Tibial nerve (tissue), 4 donors: ENCODE measurements around the gene DHX15. TPM values are rescaled to one million over a fixed set of nuclear protein-coding genes. Genes with fewer than 3 reads are reported as not detected.

Experiments used
- DNase-seq, 2 donors: peaks; one replicate each; pipeline ENCODE4 v3.0.0-alpha.2; 2019; ENCODE audit warnings: low spot score in 2 of 2
- H3K27ac ChIP-seq, 4 donors: fragments of 200-600 bp; sonication (generic) in 3 of 4; one replicate each; pipeline ENCODE4 v1.5.1; 2017 to 2019; ENCODE audit warnings: mild to moderate bottlenecking in 1 of 4
- H3K27me3 ChIP-seq, 2 donors: fragments of 200-600 bp; sonication (generic) in 1 of 2; one replicate each; pipeline versions ENCODE4 v1.5.1 to v1.6.0; 2017 to 2019
- H3K36me3 ChIP-seq, 3 donors: fragments of 200-600 bp; sonication (generic); one replicate each; pipeline ENCODE4 v1.5.1; 2018 to 2019
- H3K4me1 ChIP-seq, 4 donors: fragments of 200-600 bp; sonication (generic) in 3 of 4; one replicate each; pipeline ENCODE4 v1.5.1; 2017 to 2019
- H3K4me3 ChIP-seq, 4 donors: fragments of 200-600 bp; sonication (generic) in 3 of 4; one replicate each; pipeline ENCODE4 v1.5.1; 2017 to 2019; ENCODE audit warnings: mild to moderate bottlenecking in 1 of 4, moderate library complexity in 1 of 4
- H3K9me3 ChIP-seq, 4 donors: fragments of 200-600 bp; sonication (generic) in 3 of 4; one replicate each; pipeline ENCODE4 v1.5.1; 2017 to 2019
- EP300 ChIP-seq, 2 donors: sonication (generic); formaldehyde crosslinking; IDR thresholded peaks; one replicate each; pipeline ENCODE4 v1.6.1; 2017; ENCODE audit warnings: antibody characterized with exemption in 2 of 2, mild to moderate bottlenecking in 1 of 2
- POLR2A ChIP-seq, 2 donors: fragments of 450-650 bp; IDR thresholded peaks; one replicate each; pipeline ENCODE4 v1.6.1; 2017; ENCODE audit warnings: antibody characterized with exemption in 2 of 2, mild to moderate bottlenecking in 2 of 2, moderate library complexity in 2 of 2
- WGBS, 2 donors: methylation state at CpG; one replicate each; pipeline ENCODE4 v1.1.5; 2018; 5-methylcytosine and 5-hydroxymethylcytosine counted together
- total RNA-seq, 4 donors: library from RNA; depleted of rRNA; stranded (reverse); fragments of >200 nt; gene quantifications; one replicate each; pipeline ENCODE4 v1.1.0, GENCODE V29; 2016
- TF ChIP-seq, protein P1 (sequence below), 5 experiments: fragments of 200-600 bp in 3 of 5; fragments of 450-650 bp in 2 of 5; sonication (generic) in 3 of 5; IDR thresholded peaks; one replicate each; pipeline ENCODE4 v1.5.1; 2016 to 2019; ENCODE audit warnings: antibody characterized with exemption in 5 of 5, mild to moderate bottlenecking in 3 of 5, moderate library complexity in 2 of 5

The DHX15 gene
- total RNA-seq, 4 donors from 2014 or later = 127 to 167 (median 134) TPM

- 39 to 47% methylated on average over 3 of the region's 3 CpGs for WGBS, 2 donors
- H3K4me1 ChIP-seq = peaks cover 0 to 74% (median 11%) of the 10 kb centered on the region in 4 donors
- no peaks in the 10 kb centered on the region for H3K27me3 ChIP-seq
- no peaks in the 10 kb centered on the region for H3K9me3 ChIP-seq
- no peak overlapping the region for H3K27ac ChIP-seq
- DNase-seq = no peak
- TF ChIP-seq EP300 (IDR thresholded peaks at IDR 0.05) (no peak), POLR2A (IDR thresholded peaks at IDR 0.05) (no peak)
- TF ChIP-seq, protein P1, sequence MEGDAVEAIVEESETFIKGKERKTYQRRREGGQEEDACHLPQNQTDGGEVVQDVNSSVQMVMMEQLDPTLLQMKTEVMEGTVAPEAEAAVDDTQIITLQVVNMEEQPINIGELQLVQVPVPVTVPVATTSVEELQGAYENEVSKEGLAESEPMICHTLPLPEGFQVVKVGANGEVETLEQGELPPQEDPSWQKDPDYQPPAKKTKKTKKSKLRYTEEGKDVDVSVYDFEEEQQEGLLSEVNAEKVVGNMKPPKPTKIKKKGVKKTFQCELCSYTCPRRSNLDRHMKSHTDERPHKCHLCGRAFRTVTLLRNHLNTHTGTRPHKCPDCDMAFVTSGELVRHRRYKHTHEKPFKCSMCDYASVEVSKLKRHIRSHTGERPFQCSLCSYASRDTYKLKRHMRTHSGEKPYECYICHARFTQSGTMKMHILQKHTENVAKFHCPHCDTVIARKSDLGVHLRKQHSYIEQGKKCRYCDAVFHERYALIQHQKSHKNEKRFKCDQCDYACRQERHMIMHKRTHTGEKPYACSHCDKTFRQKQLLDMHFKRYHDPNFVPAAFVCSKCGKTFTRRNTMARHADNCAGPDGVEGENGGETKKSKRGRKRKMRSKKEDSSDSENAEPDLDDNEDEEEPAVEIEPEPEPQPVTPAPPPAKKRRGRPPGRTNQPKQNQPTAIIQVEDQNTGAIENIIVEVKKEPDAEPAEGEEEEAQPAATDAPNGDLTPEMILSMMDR (IDR thresholded peaks at IDR 0.05) = no peak
- no peak overlapping the region for H3K4me3 ChIP-seq
- H3K36me3 ChIP-seq = peaks cover 0 to 21% (median 0%) of the 10 kb centered on the region in 3 donors
Measured at GRCh38 chr4:24560868-24561368, 23.4 kb downstream of the DHX15 start.

DNA sequence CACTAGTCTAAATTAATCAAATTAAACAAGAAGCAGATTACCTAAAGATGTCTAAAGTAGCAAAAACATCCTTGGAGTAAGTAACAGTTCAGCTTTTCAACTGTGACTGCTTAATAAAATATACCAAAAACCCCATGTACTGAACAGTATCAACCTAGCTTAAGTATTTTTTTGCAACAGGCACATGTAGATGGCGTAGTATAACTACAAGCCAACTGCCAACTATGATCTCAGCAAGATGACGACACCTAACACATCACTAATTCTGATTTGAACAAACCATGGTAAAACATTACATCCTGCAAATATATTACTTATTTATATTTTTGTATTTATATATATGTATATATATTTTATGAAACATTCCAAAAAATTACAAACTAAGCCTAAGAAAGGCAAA, 24.5 kb downstream of the DHX15 start:
- TF ChIP-seq EP300 (IDR thresholded peaks at IDR 0.05) (no peak), POLR2A (IDR thresholded peaks at IDR 0.05) (no peak)
- TF ChIP-seq, protein P1 (IDR thresholded peaks at IDR 0.05) = no peak
- Histone ChIP-seq H3K27ac (no peak overlapping the region), H3K4me3 (no peak overlapping the region), H3K27me3 (no peaks in the 10 kb centered on the region), H3K36me3 (peaks cover 0 to 21% (median 0%) of the 10 kb centered on the region in 3 donors), H3K9me3 (no peaks in the 10 kb centered on the region), H3K4me1 (peaks cover 0 to 74% (median 17%) of the 10 kb centered on the region in 4 donors)
- no peak for DNase-seq
- WGBS, 2 donors = 69 to 71% methylated on average over 2 of the region's 2 CpGs

DNA sequence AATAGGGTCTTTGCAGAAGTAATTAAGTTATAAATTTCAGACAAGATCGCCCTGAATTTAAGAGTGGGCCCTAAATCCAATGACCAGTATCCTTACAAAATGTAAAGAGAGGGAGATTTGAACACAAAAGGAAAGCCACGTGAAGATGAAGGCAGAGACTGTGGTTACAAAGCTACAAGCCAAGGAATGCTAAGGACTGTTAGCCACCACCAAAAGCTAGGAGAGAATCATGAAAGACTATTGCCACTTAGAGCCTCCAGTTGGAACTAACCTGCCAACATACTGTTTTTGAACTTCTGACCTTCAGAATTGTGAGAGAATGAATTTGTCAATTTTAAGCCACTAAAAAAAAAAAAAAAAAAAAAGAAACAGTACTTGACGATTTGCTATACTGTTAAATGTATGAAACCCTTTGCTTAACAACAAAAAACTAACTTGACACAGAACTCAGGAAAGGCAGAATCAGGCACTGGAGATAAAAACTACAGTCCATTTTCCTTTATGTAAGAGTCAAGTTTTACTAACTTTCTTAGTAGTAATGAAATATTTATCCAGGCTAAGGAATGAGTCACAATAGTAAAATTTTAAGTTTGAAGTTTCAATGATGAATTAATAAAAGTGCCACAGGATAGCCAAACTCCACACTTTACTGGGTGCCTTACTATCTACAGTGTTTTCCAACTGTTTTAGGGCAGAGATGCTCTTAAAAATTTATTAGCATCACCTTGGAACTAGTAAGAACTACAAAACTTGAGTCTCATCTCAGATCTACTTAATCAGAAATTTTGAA, 25.1 kb downstream of the DHX15 start:
- H3K36me3 ChIP-seq = peaks cover 0 to 26% (median 3%) of the 10 kb centered on the region in 3 donors
- no peak overlapping the region for H3K4me3 ChIP-seq
- TF ChIP-seq, protein P1 (IDR thresholded peaks at IDR 0.05) = no peak
- TF ChIP-seq EP300 (IDR thresholded peaks at IDR 0.05) (no peak), POLR2A (IDR thresholded peaks at IDR 0.05) (no peak)
- no peaks in the 10 kb centered on the region for H3K27me3 ChIP-seq
- H3K9me3 ChIP-seq = no peaks in the 10 kb centered on the region
- DNase-seq = no peak
- no peak overlapping the region for H3K27ac ChIP-seq
- 74 to 80% methylated on average over 3 of the region's 3 CpGs for WGBS, 2 donors
- peaks cover 0 to 67% (median 20%) of the 10 kb centered on the region in 4 donors for H3K4me1 ChIP-seq

- H3K4me1 ChIP-seq = peaks cover 0 to 71% (median 20%) of the 10 kb centered on the region in 4 donors
Measured at GRCh38 chr4:24557026-24558025, 27.0 kb downstream of the DHX15 start.

More at GRCh38 chr4:24557026-24558025, 27.0 kb downstream of the DHX15 start:
- Histone ChIP-seq H3K27me3 (no peaks in the 10 kb centered on the region), H3K36me3 (peaks cover 0 to 30% (median 9%) of the 10 kb centered on the region in 3 donors), H3K27ac (peak overlapping the region in 1 of 4 donors; percentile 4), H3K4me3 (no peak overlapping the region), H3K9me3 (no peaks in the 10 kb centered on the region)
- no peak for DNase-seq
- TF ChIP-seq POLR2A (IDR thresholded peaks at IDR 0.05) (no peak), EP300 (IDR thresholded peaks at IDR 0.05) (no peak)
- TF ChIP-seq, protein P1 (IDR thresholded peaks at IDR 0.05) = no peak
- 47 to 56% methylated on average over 8 of the region's 8 CpGs for WGBS, 2 donors
